Neural cell (in vitro differentiated cells): ENCODE data around the gene PHOSPHO2. TPM values are rescaled to one million over a fixed set of nuclear protein-coding genes. Genes with fewer than 3 reads are reported as not detected.
"Not testable (repeated sequence)": the region's sequence is repeated elsewhere in the genome, so short reads cannot be mapped to it uniquely, and the experiment has no call there.

Experiments used
- H2AFZ ChIP-seq: fragments of 200-600, 300-800 bp; sonication (generic), shearing (Covaris generic); 2 replicates; pipeline ENCODE4 v1.6.0; 2014; ENCODE audit warnings: low read depth, mild to moderate bottlenecking, antibody characterized with exemption, low read length, moderate library complexity
- H3F3A ChIP-seq: fragments of 200-600 bp; shearing (Covaris generic); 2 replicates; pipeline ENCODE4 v1.6.1; 2016; ENCODE audit warnings: mild to moderate bottlenecking, moderate library complexity, mixed read lengths, antibody characterized with exemption, low read length; ENCODE audit not compliant: insufficient read depth, poor library complexity, severe bottlenecking
- H3K27ac ChIP-seq: fragments of 200-600, 300-800 bp; sonication (generic), shearing (Covaris generic); 2 replicates; pipeline ENCODE4 v1.5.1; 2014; ENCODE audit warnings: mild to moderate bottlenecking, low read length, moderate library complexity
- H3K27me3 ChIP-seq: fragments of 300-800, 200-600 bp; sonication (generic), shearing (Covaris generic); 2 replicates; pipeline ENCODE4 v1.6.0; 2014; ENCODE audit warnings: mild to moderate bottlenecking, low read depth, low read length, moderate library complexity; ENCODE audit not compliant: insufficient read depth
- H3K36me3 ChIP-seq: fragments of 300-800, 200-600 bp; sonication (generic), shearing (Covaris generic); 2 replicates; pipeline ENCODE4 v1.5.1; 2014; ENCODE audit warnings: mild to moderate bottlenecking, antibody characterized with exemption, low read length, moderate library complexity; ENCODE audit not compliant: insufficient read depth
- H3K4me2 ChIP-seq: fragments of 300-800, 200-600 bp; sonication (generic), shearing (Covaris generic); 2 replicates; pipeline ENCODE4 v1.6.0; 2014; ENCODE audit warnings: mild to moderate bottlenecking, low read length
- H3K4me3 ChIP-seq: fragments of 300-800, 200-600 bp; sonication (generic), shearing (Covaris generic); 2 replicates; pipeline ENCODE4 v1.5.1; 2014; ENCODE audit warnings: mild to moderate bottlenecking, low read length, moderate library complexity
- H3K79me2 ChIP-seq: fragments of 200-600 bp; shearing (Covaris generic); replicated peaks from 2 replicates; pipeline ENCODE4 v1.6.0; 2014; ENCODE audit warnings: mild to moderate bottlenecking, low read length, moderate library complexity; ENCODE audit not compliant: insufficient read depth
- H3K9ac ChIP-seq: fragments of 300-800, 200-600 bp; sonication (generic), shearing (Covaris generic); 2 replicates; pipeline ENCODE4 v1.6.1; 2016; ENCODE audit warnings: mild to moderate bottlenecking, low read length, mixed read lengths
- H3K9me2 ChIP-seq: fragments of 200-600 bp; shearing (Covaris generic); 2 replicates; pipeline ENCODE4 v1.6.1; 2016; ENCODE audit warnings: mild to moderate bottlenecking, low read length, mixed read lengths; ENCODE audit not compliant: insufficient read depth
- H3K9me3 ChIP-seq: fragments of 200-600, 300-800 bp; sonication (generic), shearing (Covaris generic); 2 replicates; pipeline ENCODE4 v1.6.1; 2016; ENCODE audit warnings: mild to moderate bottlenecking, mixed run types, low read length, moderate library complexity, mixed read lengths
- H4K20me1 ChIP-seq: fragments of 200-600 bp; shearing (Covaris generic); 2 replicates; pipeline ENCODE4 v1.6.1; 2016; ENCODE audit warnings: mild to moderate bottlenecking, mixed run types; ENCODE audit not compliant: insufficient read depth
- EP300 ChIP-seq: fragments of 450-650 bp; conservative IDR thresholded peaks from 2 replicates; pipeline ENCODE4 v1.6.1; 2014; ENCODE audit warnings: antibody characterized with exemption, mild to moderate bottlenecking, moderate library complexity; ENCODE audit not compliant: poor library complexity, severe bottlenecking
- EZH2 ChIP-seq: fragments of 200-600, 300-800 bp; shearing (Covaris generic), sonication (generic); IDR thresholded peaks from 2 replicates; pipeline ENCODE4 v1.6.1; 2014; ENCODE audit warnings: antibody characterized with exemption, low read length, borderline replicate concordance, mild to moderate bottlenecking; ENCODE audit not compliant: insufficient read depth, poor library complexity, severe bottlenecking
- MXI1 ChIP-seq: fragments of 450-650 bp; conservative IDR thresholded peaks from 2 replicates; pipeline ENCODE4 v1.6.1; 2014; ENCODE audit warnings: antibody characterized with exemption, mild to moderate bottlenecking; ENCODE audit not compliant: poor library complexity, severe bottlenecking
- POLR2AphosphoS5 ChIP-seq: IDR thresholded peaks from 2 replicates; pipeline ENCODE4 v1.6.1; 2012
- RAD21 ChIP-seq: fragments of 450-650 bp; conservative IDR thresholded peaks from 2 replicates; pipeline ENCODE4 v1.6.1; 2014; ENCODE audit warnings: antibody characterized with exemption, mild to moderate bottlenecking, moderate library complexity
- SMC3 ChIP-seq: fragments of 450-650 bp; conservative IDR thresholded peaks from 2 replicates; pipeline ENCODE4 v1.6.1; 2014; ENCODE audit warnings: antibody characterized with exemption, mild to moderate bottlenecking, moderate library complexity; ENCODE audit not compliant: poor library complexity
- TAF1 ChIP-seq: IDR thresholded peaks from 2 replicates; pipeline ENCODE4 v1.6.1; 2012; ENCODE audit warnings: low read depth
- polyA plus RNA-seq: library from polyadenylated mRNA; depleted of rRNA; stranded (reverse); fragments of >200 nt; gene quantifications from 2 replicates; pipeline ENCODE4 v1.2.3, GENCODE V29; 2014
- TF ChIP-seq, protein P1 (sequence below): fragments of 450-650 bp; IDR thresholded peaks from 2 replicates; pipeline ENCODE4 v1.5.1; 2014; ENCODE audit warnings: antibody characterized with exemption, mild to moderate bottlenecking, moderate library complexity; ENCODE audit not compliant: poor library complexity, severe bottlenecking
- TF ChIP-seq, protein P2 (sequence below): IDR thresholded peaks from 2 replicates; pipeline ENCODE4 v1.6.1; 2012; ENCODE audit warnings: borderline replicate concordance

Gene PHOSPHO2
- polyA plus RNA-seq, 1 donor from 2014 or later = 25.4 TPM

DNA sequence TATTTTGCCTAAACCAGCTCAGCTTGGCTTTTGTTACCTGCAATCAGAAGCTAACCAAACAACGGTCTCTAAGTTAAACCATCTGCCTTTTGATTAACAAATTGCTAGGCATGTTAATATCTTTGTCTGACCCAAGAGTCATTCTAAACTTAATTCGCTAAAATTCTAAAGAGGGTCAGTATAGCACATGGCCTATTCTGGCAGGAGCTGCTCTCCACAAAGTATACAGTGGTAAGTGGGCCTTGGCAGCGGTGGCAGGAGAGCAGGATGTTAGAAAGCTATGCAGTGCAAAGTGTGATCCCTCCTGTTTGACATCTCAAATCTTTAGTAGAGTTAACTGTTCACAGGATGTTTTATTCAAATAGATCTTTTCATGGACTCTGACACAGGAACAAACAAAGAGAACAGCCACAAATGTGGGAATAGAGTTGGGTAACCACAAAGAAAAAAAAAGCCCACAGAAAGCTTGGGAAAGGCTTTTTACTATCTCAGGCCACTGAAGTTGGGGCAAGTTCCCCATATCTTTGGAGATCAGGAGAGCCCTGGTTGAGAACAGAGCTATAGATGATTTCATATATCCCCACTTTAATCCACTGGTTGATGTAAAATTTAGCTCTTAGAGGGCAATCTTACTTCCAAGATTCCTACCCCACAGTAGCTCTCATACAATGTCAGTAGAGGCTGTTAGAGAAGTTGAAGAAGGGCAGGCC, 10.7 kb upstream of the PHOSPHO2 start:
- Histone ChIP-seq H3K9ac (no peak overlapping the region), H3K9me2 (no peaks in the 10 kb centered on the region), H3K4me2 (no peak overlapping the region), H3K9me3 (no peaks in the 10 kb centered on the region), H3K27ac (no peak overlapping the region), H2AFZ (no peak overlapping the region), H3K4me3 (no peak overlapping the region), H3K79me2 (no peaks in the 10 kb centered on the region), H3K27me3 (no peaks in the 10 kb centered on the region), H4K20me1 (no peaks in the 10 kb centered on the region), H3F3A (no peaks in the 10 kb centered on the region), H3K36me3 (no peaks in the 10 kb centered on the region)
- TF ChIP-seq TAF1 = no peak
- no peak for TF ChIP-seq EP300
- no peak for TF ChIP-seq RAD21
- TF ChIP-seq, protein P1, sequence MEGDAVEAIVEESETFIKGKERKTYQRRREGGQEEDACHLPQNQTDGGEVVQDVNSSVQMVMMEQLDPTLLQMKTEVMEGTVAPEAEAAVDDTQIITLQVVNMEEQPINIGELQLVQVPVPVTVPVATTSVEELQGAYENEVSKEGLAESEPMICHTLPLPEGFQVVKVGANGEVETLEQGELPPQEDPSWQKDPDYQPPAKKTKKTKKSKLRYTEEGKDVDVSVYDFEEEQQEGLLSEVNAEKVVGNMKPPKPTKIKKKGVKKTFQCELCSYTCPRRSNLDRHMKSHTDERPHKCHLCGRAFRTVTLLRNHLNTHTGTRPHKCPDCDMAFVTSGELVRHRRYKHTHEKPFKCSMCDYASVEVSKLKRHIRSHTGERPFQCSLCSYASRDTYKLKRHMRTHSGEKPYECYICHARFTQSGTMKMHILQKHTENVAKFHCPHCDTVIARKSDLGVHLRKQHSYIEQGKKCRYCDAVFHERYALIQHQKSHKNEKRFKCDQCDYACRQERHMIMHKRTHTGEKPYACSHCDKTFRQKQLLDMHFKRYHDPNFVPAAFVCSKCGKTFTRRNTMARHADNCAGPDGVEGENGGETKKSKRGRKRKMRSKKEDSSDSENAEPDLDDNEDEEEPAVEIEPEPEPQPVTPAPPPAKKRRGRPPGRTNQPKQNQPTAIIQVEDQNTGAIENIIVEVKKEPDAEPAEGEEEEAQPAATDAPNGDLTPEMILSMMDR = no peak
- TF ChIP-seq EZH2 = no peak
- TF ChIP-seq SMC3 = no peak
- TF ChIP-seq POLR2AphosphoS5 = no peak
- no peak for TF ChIP-seq MXI1
- TF ChIP-seq, protein P2, sequence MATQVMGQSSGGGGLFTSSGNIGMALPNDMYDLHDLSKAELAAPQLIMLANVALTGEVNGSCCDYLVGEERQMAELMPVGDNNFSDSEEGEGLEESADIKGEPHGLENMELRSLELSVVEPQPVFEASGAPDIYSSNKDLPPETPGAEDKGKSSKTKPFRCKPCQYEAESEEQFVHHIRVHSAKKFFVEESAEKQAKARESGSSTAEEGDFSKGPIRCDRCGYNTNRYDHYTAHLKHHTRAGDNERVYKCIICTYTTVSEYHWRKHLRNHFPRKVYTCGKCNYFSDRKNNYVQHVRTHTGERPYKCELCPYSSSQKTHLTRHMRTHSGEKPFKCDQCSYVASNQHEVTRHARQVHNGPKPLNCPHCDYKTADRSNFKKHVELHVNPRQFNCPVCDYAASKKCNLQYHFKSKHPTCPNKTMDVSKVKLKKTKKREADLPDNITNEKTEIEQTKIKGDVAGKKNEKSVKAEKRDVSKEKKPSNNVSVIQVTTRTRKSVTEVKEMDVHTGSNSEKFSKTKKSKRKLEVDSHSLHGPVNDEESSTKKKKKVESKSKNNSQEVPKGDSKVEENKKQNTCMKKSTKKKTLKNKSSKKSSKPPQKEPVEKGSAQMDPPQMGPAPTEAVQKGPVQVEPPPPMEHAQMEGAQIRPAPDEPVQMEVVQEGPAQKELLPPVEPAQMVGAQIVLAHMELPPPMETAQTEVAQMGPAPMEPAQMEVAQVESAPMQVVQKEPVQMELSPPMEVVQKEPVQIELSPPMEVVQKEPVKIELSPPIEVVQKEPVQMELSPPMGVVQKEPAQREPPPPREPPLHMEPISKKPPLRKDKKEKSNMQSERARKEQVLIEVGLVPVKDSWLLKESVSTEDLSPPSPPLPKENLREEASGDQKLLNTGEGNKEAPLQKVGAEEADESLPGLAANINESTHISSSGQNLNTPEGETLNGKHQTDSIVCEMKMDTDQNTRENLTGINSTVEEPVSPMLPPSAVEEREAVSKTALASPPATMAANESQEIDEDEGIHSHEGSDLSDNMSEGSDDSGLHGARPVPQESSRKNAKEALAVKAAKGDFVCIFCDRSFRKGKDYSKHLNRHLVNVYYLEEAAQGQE = no peak

DNA sequence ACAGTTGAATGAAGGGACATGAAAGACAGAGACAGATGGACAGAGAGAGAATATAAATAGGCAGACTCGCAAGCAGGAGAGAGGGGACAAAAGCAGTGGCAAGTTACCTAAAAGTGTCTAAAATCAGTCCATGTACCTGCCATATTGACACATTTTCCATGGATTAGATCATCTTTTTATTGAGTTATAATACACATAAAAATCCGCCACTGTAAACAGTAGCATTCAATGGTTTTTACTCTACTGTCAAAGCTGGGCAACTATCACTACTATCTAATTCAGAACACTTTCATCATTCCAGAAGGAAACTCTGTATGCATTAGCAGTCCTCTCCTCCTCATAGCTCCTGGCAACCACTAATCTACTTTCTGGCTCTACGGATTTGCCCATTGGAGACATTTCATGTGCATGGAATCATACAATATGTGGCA, 10.1 kb upstream of the PHOSPHO2 start:
- no peaks in the 10 kb centered on the region for H3K9me3 ChIP-seq
- no peak overlapping the region for H3K9ac ChIP-seq
- H3K9me2 ChIP-seq = no peaks in the 10 kb centered on the region
- no peaks in the 10 kb centered on the region for H3F3A ChIP-seq
- no peak for TF ChIP-seq TAF1
- no peaks in the 10 kb centered on the region for H3K79me2 ChIP-seq
- H3K27me3 ChIP-seq = no peaks in the 10 kb centered on the region
- H3K27ac ChIP-seq = no peak overlapping the region
- no peak overlapping the region for H2AFZ ChIP-seq
- H3K36me3 ChIP-seq = no peaks in the 10 kb centered on the region
- H3K4me2 ChIP-seq = no peak overlapping the region
- H4K20me1 ChIP-seq = no peaks in the 10 kb centered on the region
- no peak overlapping the region for H3K4me3 ChIP-seq

DNA sequence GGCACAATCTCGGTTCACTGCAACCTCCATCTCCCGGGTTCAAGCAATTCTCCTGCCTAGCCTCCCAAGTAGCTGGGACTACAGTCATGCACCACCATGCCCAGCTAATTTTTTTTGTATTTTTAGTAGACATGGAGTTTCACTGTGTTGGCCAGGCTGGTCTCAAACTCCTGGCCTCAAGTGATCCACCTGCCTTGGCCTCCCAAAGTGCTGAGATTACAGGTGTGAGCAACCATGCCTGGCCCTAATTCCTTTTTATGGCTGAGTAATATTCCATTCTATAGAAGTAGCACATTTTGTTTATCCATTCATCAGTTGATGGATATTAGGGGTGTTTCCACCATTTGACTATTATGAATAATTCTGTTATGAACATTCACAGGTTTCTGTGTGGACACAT, 9.6 kb upstream of the PHOSPHO2 start:
- not testable (repeated sequence) for H3K4me3 ChIP-seq, H3F3A ChIP-seq, H3K27me3 ChIP-seq, H3K9ac ChIP-seq, H3K27ac ChIP-seq, H3K79me2 ChIP-seq, H3K9me2 ChIP-seq, H2AFZ ChIP-seq, H4K20me1 ChIP-seq, H3K9me3 ChIP-seq, H3K36me3 ChIP-seq, H3K4me2 ChIP-seq

DNA sequence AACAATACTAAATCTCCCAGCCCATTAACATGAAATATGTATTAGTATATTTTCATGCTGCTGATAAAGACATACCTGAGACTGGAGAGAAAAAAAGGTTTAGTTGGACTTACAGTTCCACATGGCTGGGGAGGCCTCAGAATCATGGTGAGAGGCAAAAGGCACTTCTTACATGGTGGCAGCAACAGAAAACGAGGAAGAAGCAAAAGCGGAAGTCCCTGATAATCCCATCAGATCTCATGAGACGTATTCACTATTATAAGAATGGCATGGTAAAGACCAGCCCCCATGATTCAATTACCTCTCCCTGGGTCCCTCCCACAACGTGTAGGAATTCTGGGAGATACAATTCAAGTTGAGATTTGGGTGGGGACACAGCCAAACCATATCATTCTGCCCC, 7.4 kb upstream of the PHOSPHO2 start:
- H3K4me3 ChIP-seq, H4K20me1 ChIP-seq, H3K27me3 ChIP-seq, H3K27ac ChIP-seq, H3K79me2 ChIP-seq, H3F3A ChIP-seq, H3K4me2 ChIP-seq, H3K9me2 ChIP-seq, H3K36me3 ChIP-seq, H3K9me3 ChIP-seq, H2AFZ ChIP-seq, H3K9ac ChIP-seq: not testable (repeated sequence)

DNA sequence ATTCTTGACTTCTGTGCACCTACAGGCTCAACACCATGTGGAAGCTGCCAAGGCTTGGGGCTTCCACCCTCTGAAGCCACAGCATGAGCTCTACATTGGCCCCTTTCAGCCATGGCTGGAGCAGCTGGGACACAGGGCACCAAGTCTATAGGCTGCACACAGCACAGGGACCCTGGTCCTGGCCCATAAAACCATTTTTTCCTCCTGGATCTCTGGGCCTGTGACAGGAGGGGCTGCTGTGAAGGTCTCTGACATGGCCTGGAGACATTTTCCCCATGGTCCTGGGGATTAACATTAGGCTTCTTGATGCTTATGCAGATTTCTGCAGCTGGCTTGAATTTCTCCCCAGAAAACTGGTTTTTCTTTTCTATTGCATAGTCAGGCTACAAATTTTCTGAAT, 6.3 kb upstream of the PHOSPHO2 start:
- H3K9ac ChIP-seq, H3K36me3 ChIP-seq, H3K4me3 ChIP-seq, H3K79me2 ChIP-seq, H4K20me1 ChIP-seq, H3K4me2 ChIP-seq, H3F3A ChIP-seq, H3K27ac ChIP-seq, H3K27me3 ChIP-seq, H3K9me2 ChIP-seq, H2AFZ ChIP-seq, H3K9me3 ChIP-seq: not testable (repeated sequence)
